ENCODE results near the gene ESD. TPM values are rescaled to one million over a fixed set of nuclear protein-coding genes. Genes with fewer than 3 reads are reported as not detected.

ESD gene
- total RNA-seq, 1 experiment from 2014 or later = 78.8 TPM

DNA sequence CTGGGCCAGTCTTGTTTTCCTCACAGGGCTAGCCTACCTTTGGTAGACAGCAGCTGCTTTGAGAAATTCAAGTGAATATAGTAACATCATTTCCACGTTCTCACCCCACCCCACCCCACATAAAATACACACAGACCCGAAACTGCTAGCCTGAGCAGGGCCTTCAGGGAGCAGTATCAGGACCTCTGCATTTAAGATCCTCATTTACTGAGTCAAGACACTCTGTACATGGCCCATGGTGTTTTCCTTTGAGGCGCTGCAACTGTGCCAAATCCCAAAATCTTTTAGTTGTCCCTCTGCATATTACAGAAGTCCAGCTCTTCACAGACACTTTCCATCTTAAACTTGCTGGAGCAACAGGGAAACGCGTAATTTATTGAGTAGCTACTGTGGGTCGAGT, 43.0 kb downstream of the ESD start:
- no peak overlapping the region for H2AFZ ChIP-seq (ENCODE audit: low read length)
- H4K20me1 ChIP-seq (ENCODE audit: control insufficient read depth, insufficient read depth, insufficient read length) = no peaks in the 10 kb centered on the region
- no peaks in the 10 kb centered on the region for H3K79me1 ChIP-seq (ENCODE audit: insufficient read depth, low read depth, low read length, poor library complexity, severe bottlenecking)
- no peak overlapping the region for H2BK120ac ChIP-seq (ENCODE audit: low read depth, low read length, poor library complexity, severe bottlenecking)
- no peaks in the 10 kb centered on the region for H3K4me1 ChIP-seq (ENCODE audit: insufficient read depth, low read length)
- H4K91ac ChIP-seq (ENCODE audit: insufficient read length, low read depth, low read length) = no peak overlapping the region
- Mint-ChIP-seq H3K4me1 (peaks cover 8 to 12% of the 10 kb centered on the region in 2 experiments), H3K27ac (no peak overlapping the region; a peak in 1 of 7 replicates), H3K36me3 (ENCODE audit: insufficient read depth in 1 of 3, low read depth in 3 of 3) (peaks cover 0 to 4% (median 0%) of the 10 kb centered on the region in 3 experiments; a peak in 3 of 7 replicates), H3K27me3 (ENCODE audit: low read depth) (no peaks in the 10 kb centered on the region), H3K9me3 (no peaks in the 10 kb centered on the region), H3K4me3 (no peak overlapping the region)
- no peak overlapping the region for H2BK5ac ChIP-seq (ENCODE audit: insufficient read length, low read length)
- H3K18ac ChIP-seq (ENCODE audit: insufficient read length, low read depth, low read length) = no peak overlapping the region
- H4K5ac ChIP-seq (ENCODE audit: insufficient read length, low read depth, low read length) = no peak overlapping the region
- no peak overlapping the region for H3T11ph ChIP-seq (ENCODE audit: low read length)
- no peaks in the 10 kb centered on the region for H3K9me3 ChIP-seq (ENCODE audit: control insufficient read depth, low read depth, low read length)
- no peak overlapping the region for H3K14ac ChIP-seq (ENCODE audit: insufficient read depth, low read length)
- no peak overlapping the region for H2BK15ac ChIP-seq (ENCODE audit: low read depth, low read length)
- WGBS (ENCODE audit: extremely low coverage, insufficient read length, low lambda C conversion rate) = no CpG with 5 or more reads among the region's 6 CpGs
- H3K56ac ChIP-seq (ENCODE audit: insufficient read length, low read depth, low read length) = no peak overlapping the region
- no peak overlapping the region for H3K27ac ChIP-seq (ENCODE audit: insufficient read length, low read depth, low read length)
- H3K23ac ChIP-seq (ENCODE audit: insufficient read length, low read depth, low read length) = no peak overlapping the region
- no peak overlapping the region for H2BK12ac ChIP-seq (ENCODE audit: insufficient read length, low read depth, low read length)
- no peak for DNase-seq
- no peak overlapping the region for H2AK5ac ChIP-seq (ENCODE audit: insufficient read length, low read length)
- H3K9ac ChIP-seq (ENCODE audit: extremely low read depth, insufficient read length, low read length) = no peak overlapping the region
- no peak overlapping the region for H3K4ac ChIP-seq (ENCODE audit: low read depth, low read length)
- H3K23me2 ChIP-seq (ENCODE audit: insufficient read length, low read depth, low read length, poor library complexity, severe bottlenecking) = no peaks in the 10 kb centered on the region
- no peaks in the 10 kb centered on the region for H3K27me3 ChIP-seq (ENCODE audit: insufficient read depth, low read length)
- H3K79me2 ChIP-seq (ENCODE audit: insufficient read depth, low read length) = no peaks in the 10 kb centered on the region
- no peak overlapping the region for H4K8ac ChIP-seq (replicated peaks; ENCODE audit: insufficient read length, low read depth, low read length)
- H3K4me2 ChIP-seq (ENCODE audit: insufficient read depth, insufficient read length, low read length) = no peak overlapping the region
- H2BK20ac ChIP-seq (ENCODE audit: low read depth, low read length, poor library complexity, severe bottlenecking) = no peak overlapping the region
- TF ChIP-seq CTCF (conservative IDR thresholded peaks at IDR 0.05) = no peak
